ENCODE results near the gene FANCB. TPM values are rescaled to one million over a fixed set of nuclear protein-coding genes. Genes with fewer than 3 reads are reported as not detected.

The FANCB gene
- total RNA-seq, 1 experiment from 2014 or later: 12.1 TPM

GRCh38 chrX:14872355-14872754, 514 bp downstream of the FANCB start:
- Histone ChIP-seq H3K79me2 (ENCODE audit: insufficient read depth, low read length) (peaks cover 2% of the 10 kb centered on the region; the same call in 1 of the 2 replicates), H3K4me2 (ENCODE audit: insufficient read depth, insufficient read length, low read length) (peak overlapping the region; percentile 54), H3K27ac (ENCODE audit: insufficient read length, low read depth, low read length) (no peak overlapping the region), H3K23ac (ENCODE audit: insufficient read length, low read depth, low read length) (no peak overlapping the region), H2BK5ac (ENCODE audit: insufficient read length, low read length) (no peak overlapping the region), H3K56ac (ENCODE audit: insufficient read length, low read depth, low read length) (no peak overlapping the region), H3K18ac (ENCODE audit: insufficient read length, low read depth, low read length) (no peak overlapping the region), H2BK12ac (ENCODE audit: insufficient read length, low read depth, low read length) (no peak overlapping the region), H3K23me2 (ENCODE audit: insufficient read length, low read depth, low read length, poor library complexity, severe bottlenecking) (peaks cover 5% of the 10 kb centered on the region), H4K5ac (ENCODE audit: insufficient read length, low read depth, low read length) (no peak overlapping the region), H2BK15ac (ENCODE audit: low read depth, low read length) (no peak overlapping the region), H3K27me3 (ENCODE audit: insufficient read depth, low read length) (no peaks in the 10 kb centered on the region), H3K4me1 (ENCODE audit: insufficient read depth, low read length) (no peaks in the 10 kb centered on the region), H3K79me1 (ENCODE audit: insufficient read depth, low read depth, low read length, poor library complexity, severe bottlenecking) (peaks cover 2% of the 10 kb centered on the region), H3K9me3 (ENCODE audit: control insufficient read depth, low read depth, low read length) (no peaks in the 10 kb centered on the region), H2AK5ac (ENCODE audit: insufficient read length, low read length) (no peak overlapping the region), H3K14ac (ENCODE audit: insufficient read depth, low read length) (no peak overlapping the region), H2BK120ac (ENCODE audit: low read depth, low read length, poor library complexity, severe bottlenecking) (no peak overlapping the region), H3K4ac (ENCODE audit: low read depth, low read length) (no peak overlapping the region), H4K20me1 (ENCODE audit: control insufficient read depth, insufficient read depth, insufficient read length) (no peaks in the 10 kb centered on the region), H4K91ac (ENCODE audit: insufficient read length, low read depth, low read length) (no peak overlapping the region), H3K9ac (ENCODE audit: extremely low read depth, insufficient read length, low read length) (peak overlapping the region; percentile 74), H3T11ph (ENCODE audit: low read length) (no peak overlapping the region), H2BK20ac (ENCODE audit: low read depth, low read length, poor library complexity, severe bottlenecking) (no peak overlapping the region), H2AFZ (ENCODE audit: low read length) (no peak overlapping the region), H4K8ac (replicated peaks; ENCODE audit: insufficient read length, low read depth, low read length) (no peak overlapping the region)
- peaks cover 65 to 67% of the 10 kb centered on the region in 2 experiments for H3K9me3 Mint-ChIP-seq
- no peaks in the 10 kb centered on the region for H3K27me3 Mint-ChIP-seq (ENCODE audit: low read depth)
- H3K36me3 Mint-ChIP-seq (ENCODE audit: insufficient read depth in 1 of 3, low read depth in 3 of 3): peaks cover 22 to 26% (median 24%) of the 10 kb centered on the region in 3 experiments
- peaks cover 2 to 5% of the 10 kb centered on the region in 2 experiments; a peak in 3 of 4 replicates for H3K4me1 Mint-ChIP-seq
- no peak for DNase-seq
- peak overlapping the region; percentile 78 to 85 for H3K4me3 Mint-ChIP-seq
- no CpG with 5 or more reads among the region's 7 CpGs for whole genome bisulfite sequencing (ENCODE audit: extremely low coverage, insufficient read length, low lambda C conversion rate)
- no peak for TF ChIP-seq CTCF (conservative IDR thresholded peaks at IDR 0.05)
- peak overlapping the region in 1 of 3 experiments; percentile 79; a peak in 3 of 7 replicates for H3K27ac Mint-ChIP-seq

Measured in H9 (cell line).